Keratinocyte (primary cell): ENCODE results near the gene LRRC73. TPM values are rescaled to one million over a fixed set of nuclear protein-coding genes. Genes with fewer than 3 reads are reported as not detected.

ENCODE experiments used
- DNase-seq: peaks from one replicate; pipeline ENCODE4 v3.0.0-alpha.2; 2011; ENCODE audit warnings: low read depth, missing footprints, low spot score
- FAIRE-seq: peaks from 2 replicates; lab custom pipeline; 2011; peaks lifted over from hg19 to GRCh38; lab: Jason Lieb, UNC
- H2AFZ ChIP-seq: 2 replicates; pipeline ENCODE4 v1.6.0; 2012; ENCODE audit warnings: low read length, control low read depth, inconsistent platforms; ENCODE audit not compliant: control insufficient read depth
- H3K27ac ChIP-seq: 2 replicates; pipeline ENCODE4 v1.5.1; 2011; ENCODE audit warnings: low read length; ENCODE audit not compliant: control insufficient read depth, insufficient read depth
- H3K27me3 ChIP-seq: 3 replicates; pipeline ENCODE4 v1.6.0; 2011; ENCODE audit warnings: low read length; ENCODE audit not compliant: control insufficient read depth, insufficient read depth; ENCODE audit errors: extremely low read depth
- H3K36me3 ChIP-seq, 2 experiments: 2 replicates in 1 of 2; 3 replicates in 1 of 2; pipeline ENCODE4 v1.5.1; 2011; ENCODE audit warnings: low read length in 2 of 2, mild to moderate bottlenecking in 1 of 2; ENCODE audit not compliant: control insufficient read depth in 2 of 2, insufficient read depth in 2 of 2; ENCODE audit errors: extremely low read depth in 1 of 2
- H3K4me1 ChIP-seq: 3 replicates; pipeline ENCODE4 v1.5.1; 2011; ENCODE audit warnings: low read length; ENCODE audit not compliant: control insufficient read depth, insufficient read depth; ENCODE audit errors: extremely low read depth
- H3K4me2 ChIP-seq: 3 replicates; pipeline ENCODE4 v1.6.0; 2011; ENCODE audit warnings: low read depth, low read length; ENCODE audit not compliant: control insufficient read depth, insufficient read depth; ENCODE audit errors: extremely low read depth
- H3K4me3 ChIP-seq, 3 experiments: fragments of 200-600 bp in 1 of 3; sonication (generic) in 1 of 3; 2 replicates in 2 of 3; 3 replicates in 1 of 3; pipeline ENCODE4 v1.5.1; 2011 to 2016; ENCODE audit warnings: low read length in 3 of 3, mild to moderate bottlenecking in 3 of 3, control low read depth in 2 of 3, inconsistent platforms in 1 of 3, low read depth in 1 of 3, mixed read lengths in 1 of 3, mixed run types in 1 of 3, moderate library complexity in 1 of 3; ENCODE audit not compliant: control insufficient read depth in 2 of 3, insufficient read depth in 2 of 3; ENCODE audit errors: extremely low read depth in 1 of 3
- H3K79me2 ChIP-seq: 2 replicates; pipeline ENCODE4 v1.6.0; 2012; ENCODE audit warnings: low read length; ENCODE audit not compliant: control insufficient read depth, insufficient read depth
- H3K9ac ChIP-seq: 3 replicates; pipeline ENCODE4 v1.6.0; 2011; ENCODE audit warnings: low read length; ENCODE audit not compliant: control insufficient read depth, insufficient read depth; ENCODE audit errors: extremely low read depth
- H3K9me1 ChIP-seq: 3 replicates; pipeline ENCODE4 v1.6.0; 2011; ENCODE audit warnings: low read length; ENCODE audit not compliant: control insufficient read depth, insufficient read depth; ENCODE audit errors: extremely low read depth
- H3K9me3 ChIP-seq: 2 replicates; pipeline ENCODE4 v1.5.1; 2012; ENCODE audit warnings: low read depth, low read length; ENCODE audit not compliant: control insufficient read depth
- H4K20me1 ChIP-seq: 3 replicates; pipeline ENCODE4 v1.6.0; 2011; ENCODE audit warnings: low read length; ENCODE audit not compliant: control insufficient read depth, insufficient read depth; ENCODE audit errors: extremely low read depth
- EZH2 ChIP-seq: IDR thresholded peaks from one replicate; pipeline ENCODE4 v1.6.1; 2012; ENCODE audit warnings: inconsistent platforms, mild to moderate bottlenecking, low read length, moderate library complexity
- dilution Hi-C: fragments of 300-500 bp; cut with MboI; formaldehyde crosslinking; loops from one replicate; pipeline ENCODE4 v1.7.0; 2020; ENCODE audit warnings: low sequenced_read_pairs; ENCODE audit not compliant: extremely low pct_ligation_motif_present
- polyA plus RNA-seq, 5 experiments: library from polyadenylated mRNA; depleted of rRNA in 3 of 5; stranded (reverse) in 3 of 5; stranded (forward) in 1 of 5; unstranded in 1 of 5; fragments of >200 nt; gene quantifications; 1 replicate in 1 of 5; 2 replicates in 3 of 5; 3 replicates in 1 of 5; pipeline versions ENCODE4 v1.2.1 to v1.2.3, GENCODE V29; 2011 to 2012; ENCODE audit warnings: missing spikeins in 2 of 5, low read depth in 1 of 5, low replicate concordance in 1 of 5
- TF ChIP-seq, protein P1 (sequence below), 3 experiments: IDR thresholded peaks in 1 of 3; conservative IDR thresholded peaks in 1 of 3; optimal IDR thresholded peaks in 1 of 3; 2 replicates in 2 of 3; 3 replicates in 1 of 3; pipeline versions ENCODE3 to v1.5.1; 2011; ENCODE audit warnings: low read length in 3 of 3, mild to moderate bottlenecking in 3 of 3, moderate library complexity in 2 of 3, control low read depth in 1 of 3, inconsistent platforms in 1 of 3; ENCODE audit not compliant: insufficient read depth in 2 of 3; ENCODE audit errors: extremely low read depth in 1 of 3

LRRC73 gene
- polyA plus RNA-seq, 1 donor (not counting 4 experiments of a cell fraction or from before 2014, with no cell fraction given): 0.16 TPM

DNA sequence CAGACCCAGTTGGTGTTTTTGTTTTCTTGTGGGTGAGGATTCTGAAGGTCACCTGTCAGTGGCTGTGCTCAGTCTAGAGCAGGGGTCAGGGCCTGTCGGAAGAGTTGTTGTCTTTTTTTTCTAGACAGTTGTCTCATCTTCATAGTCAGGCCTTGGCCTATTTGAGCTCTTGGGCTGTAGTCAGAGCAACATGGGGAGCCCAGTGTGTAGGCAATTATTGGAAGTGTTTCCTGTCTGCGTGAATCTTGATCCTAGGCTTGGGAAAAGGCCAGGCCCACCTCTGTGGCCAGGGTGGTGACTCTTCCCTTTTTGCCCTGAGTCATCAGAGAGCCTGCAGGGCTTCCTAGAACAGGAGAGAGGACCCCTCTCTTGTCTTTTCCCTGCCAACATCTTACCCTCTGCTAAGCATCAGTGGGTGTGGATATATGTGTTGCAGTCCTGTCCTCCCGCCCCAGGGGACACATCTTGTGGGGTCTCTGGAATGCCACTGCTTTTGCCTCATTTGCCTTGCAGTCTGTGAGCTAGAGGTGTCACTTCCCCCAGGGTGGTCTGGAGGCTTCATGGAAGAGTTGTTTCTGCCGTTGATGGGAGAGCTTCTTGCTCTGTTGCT, 21.4 kb downstream of the LRRC73 start:
- Histone ChIP-seq H3K79me2 (peaks cover 35% of the 10 kb centered on the region), H3K27me3 (no peaks in the 10 kb centered on the region), H3K4me3 (no peak overlapping the region), H3K9ac (no peak overlapping the region), H3K9me3 (no peaks in the 10 kb centered on the region), H4K20me1 (no peaks in the 10 kb centered on the region), H3K9me1 (peaks cover 2% of the 10 kb centered on the region), H3K27ac (no peak overlapping the region), H2AFZ (no peak overlapping the region), H3K36me3 (peaks cover 0 to 17% of the 10 kb centered on the region in 2 experiments), H3K4me2 (peak overlapping the region; percentile 9), H3K4me1 (peaks cover 33% of the 10 kb centered on the region)
- FAIRE-seq: peak; percentile 26
- TF ChIP-seq EZH2: no peak
- TF ChIP-seq, protein P1, sequence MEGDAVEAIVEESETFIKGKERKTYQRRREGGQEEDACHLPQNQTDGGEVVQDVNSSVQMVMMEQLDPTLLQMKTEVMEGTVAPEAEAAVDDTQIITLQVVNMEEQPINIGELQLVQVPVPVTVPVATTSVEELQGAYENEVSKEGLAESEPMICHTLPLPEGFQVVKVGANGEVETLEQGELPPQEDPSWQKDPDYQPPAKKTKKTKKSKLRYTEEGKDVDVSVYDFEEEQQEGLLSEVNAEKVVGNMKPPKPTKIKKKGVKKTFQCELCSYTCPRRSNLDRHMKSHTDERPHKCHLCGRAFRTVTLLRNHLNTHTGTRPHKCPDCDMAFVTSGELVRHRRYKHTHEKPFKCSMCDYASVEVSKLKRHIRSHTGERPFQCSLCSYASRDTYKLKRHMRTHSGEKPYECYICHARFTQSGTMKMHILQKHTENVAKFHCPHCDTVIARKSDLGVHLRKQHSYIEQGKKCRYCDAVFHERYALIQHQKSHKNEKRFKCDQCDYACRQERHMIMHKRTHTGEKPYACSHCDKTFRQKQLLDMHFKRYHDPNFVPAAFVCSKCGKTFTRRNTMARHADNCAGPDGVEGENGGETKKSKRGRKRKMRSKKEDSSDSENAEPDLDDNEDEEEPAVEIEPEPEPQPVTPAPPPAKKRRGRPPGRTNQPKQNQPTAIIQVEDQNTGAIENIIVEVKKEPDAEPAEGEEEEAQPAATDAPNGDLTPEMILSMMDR (optimal IDR thresholded peaks at IDR 0.05 in 1 of 3, IDR thresholded peaks at IDR 0.05 in 1 of 3, conservative IDR thresholded peaks at IDR 0.05 in 1 of 3; ENCODE audit: extremely low read depth in 1 of 3, insufficient read depth in 2 of 3, low read length in 3 of 3): no peak
- no peak for DNase-seq
- dilution Hi-C loops: no loop called here

DNA sequence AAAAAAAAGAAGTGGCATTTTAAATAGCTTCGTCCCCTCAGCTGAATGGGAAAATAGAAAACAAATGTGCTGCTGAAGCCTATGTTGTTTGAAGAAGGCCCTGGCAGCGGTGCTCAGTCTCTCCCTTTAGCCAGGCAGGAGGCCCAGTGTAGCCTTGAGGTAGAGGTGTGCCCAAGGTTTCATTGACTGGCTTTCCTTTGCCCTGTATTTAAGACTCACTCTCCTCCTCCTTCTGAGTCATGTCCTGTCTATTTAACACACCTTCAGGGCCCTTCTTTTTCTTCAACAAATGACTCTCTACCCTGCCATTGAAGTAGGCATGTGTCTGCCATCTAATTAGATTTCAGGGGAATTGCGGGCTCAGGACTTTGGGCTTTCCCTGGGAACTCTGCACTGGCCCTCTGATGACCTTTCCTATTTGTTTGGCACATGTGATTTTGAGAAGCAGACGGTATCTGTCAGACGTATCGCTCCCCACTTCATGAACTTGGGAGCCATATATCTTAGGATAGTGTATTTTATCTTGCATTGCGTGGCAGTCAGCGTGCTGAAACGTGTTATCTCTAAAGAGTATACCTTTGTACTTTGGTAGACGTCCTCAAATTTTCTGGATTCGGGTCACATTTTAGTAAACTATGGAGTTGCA, 28.4 kb downstream of the LRRC73 start:
- peaks cover 54% of the 10 kb centered on the region for H3K4me1 ChIP-seq
- H3K4me3 ChIP-seq: peak overlapping the region in 2 of 3 experiments; percentile 25 to 28
- no peaks in the 10 kb centered on the region for H4K20me1 ChIP-seq
- peak overlapping the region; percentile 74 for H3K4me2 ChIP-seq
- no peak for TF ChIP-seq EZH2
- TF ChIP-seq, protein P1 (optimal IDR thresholded peaks at IDR 0.05 in 1 of 3, IDR thresholded peaks at IDR 0.05 in 1 of 3, conservative IDR thresholded peaks at IDR 0.05 in 1 of 3; ENCODE audit: extremely low read depth in 1 of 3, insufficient read depth in 2 of 3, low read length in 3 of 3): no peak
- FAIRE-seq (peak; percentile 89), DNase-seq (peak; percentile 81)
- H3K79me2 ChIP-seq: peaks cover 55% of the 10 kb centered on the region
- peak overlapping the region; percentile 23 for H3K9ac ChIP-seq
- H3K9me1 ChIP-seq: no peaks in the 10 kb centered on the region
- no peaks in the 10 kb centered on the region for H3K27me3 ChIP-seq
- dilution Hi-C loops: no loop called here
- H3K27ac ChIP-seq: peak overlapping the region; percentile 76
- H3K9me3 ChIP-seq: no peaks in the 10 kb centered on the region
- H3K36me3 ChIP-seq: peaks cover 5 to 7% of the 10 kb centered on the region in 2 experiments
- H2AFZ ChIP-seq: peak overlapping the region; percentile 29
